ENCODE measurements around the gene TTLL4.

TTLL4 gene

GRCh38 chr2:218776488-218776887 is 65.9 kb downstream of the TTLL4 start:
- Histone ChIP-seq H3K4me3 (ENCODE audit: low read length, poor library complexity, severe bottlenecking) (no peak overlapping the region), H3K79me2 (ENCODE audit: insufficient read depth, low read length) (no peaks in the 10 kb centered on the region), H3K9me2 (replicated peaks; ENCODE audit: low read depth, low read length) (no peaks in the 10 kb centered on the region), H3K4me1 (ENCODE audit: insufficient read depth, low read length, poor library complexity, severe bottlenecking) (no peaks in the 10 kb centered on the region), H3K36me3 (ENCODE audit: insufficient read depth, low read length) (no peaks in the 10 kb centered on the region), H3K4me2 (ENCODE audit: low read depth, low read length, poor library complexity, severe bottlenecking) (no peak overlapping the region), H3K27me3 (ENCODE audit: insufficient read depth, low read length, poor library complexity, severe bottlenecking) (no peaks in the 10 kb centered on the region), H3K9ac (ENCODE audit: low read depth, low read length, poor library complexity, severe bottlenecking) (no peak overlapping the region), H2AFZ (ENCODE audit: low read length) (no peak overlapping the region), H3K9me3 (ENCODE audit: insufficient read depth, low read depth, low read length) (no peaks in the 10 kb centered on the region), H3F3A (ENCODE audit: low read depth) (no peaks in the 10 kb centered on the region), H4K20me1 (ENCODE audit: insufficient read depth, low read length, poor library complexity, severe bottlenecking) (no peaks in the 10 kb centered on the region)
- TF ChIP-seq CTCF (conservative IDR thresholded peaks at IDR 0.05; ENCODE audit: low read length): no peak
- TF ChIP-seq EZH2phosphoT487 (IDR thresholded peaks at IDR 0.05; ENCODE audit: borderline replicate concordance): no peak

- Histone ChIP-seq H2AFZ (ENCODE audit: low read length) (no peak overlapping the region), H3K4me1 (ENCODE audit: insufficient read depth, low read length, poor library complexity, severe bottlenecking) (no peaks in the 10 kb centered on the region), H3K9me2 (replicated peaks; ENCODE audit: low read depth, low read length) (no peaks in the 10 kb centered on the region), H3K4me2 (ENCODE audit: low read depth, low read length, poor library complexity, severe bottlenecking) (no peak overlapping the region), H3K27me3 (ENCODE audit: insufficient read depth, low read length, poor library complexity, severe bottlenecking) (no peaks in the 10 kb centered on the region), H3K79me2 (ENCODE audit: insufficient read depth, low read length) (no peaks in the 10 kb centered on the region), H4K20me1 (ENCODE audit: insufficient read depth, low read length, poor library complexity, severe bottlenecking) (no peaks in the 10 kb centered on the region), H3K9me3 (ENCODE audit: insufficient read depth, low read depth, low read length) (no peaks in the 10 kb centered on the region), H3F3A (ENCODE audit: low read depth) (no peaks in the 10 kb centered on the region), H3K9ac (ENCODE audit: low read depth, low read length, poor library complexity, severe bottlenecking) (no peak overlapping the region), H3K4me3 (ENCODE audit: low read length, poor library complexity, severe bottlenecking) (no peak overlapping the region), H3K36me3 (ENCODE audit: insufficient read depth, low read length) (no peaks in the 10 kb centered on the region)
- TF ChIP-seq EZH2phosphoT487 (IDR thresholded peaks at IDR 0.05; ENCODE audit: borderline replicate concordance): no peak
- no peak for TF ChIP-seq CTCF (conservative IDR thresholded peaks at IDR 0.05; ENCODE audit: low read length)
These were observed 66.8 kb downstream of the TTLL4 start for GRCh38 chr2:218777276-218777990.

GRCh38 chr2:218780046-218780445 is 69.4 kb downstream of the TTLL4 start:
- no peak overlapping the region for H3K4me3 ChIP-seq (ENCODE audit: low read length, poor library complexity, severe bottlenecking)
- H3K9me2 ChIP-seq (replicated peaks; ENCODE audit: low read depth, low read length): no peaks in the 10 kb centered on the region
- TF ChIP-seq CTCF (conservative IDR thresholded peaks at IDR 0.05; ENCODE audit: low read length) (no peak), EZH2phosphoT487 (IDR thresholded peaks at IDR 0.05; ENCODE audit: borderline replicate concordance) (no peak)
- H3K4me2 ChIP-seq (ENCODE audit: low read depth, low read length, poor library complexity, severe bottlenecking): no peak overlapping the region
- no peaks in the 10 kb centered on the region for H3K36me3 ChIP-seq (ENCODE audit: insufficient read depth, low read length)
- no peak overlapping the region for H3K9ac ChIP-seq (ENCODE audit: low read depth, low read length, poor library complexity, severe bottlenecking)
- H2AFZ ChIP-seq (ENCODE audit: low read length): no peak overlapping the region
- no peaks in the 10 kb centered on the region for H4K20me1 ChIP-seq (ENCODE audit: insufficient read depth, low read length, poor library complexity, severe bottlenecking)
- no peaks in the 10 kb centered on the region for H3K9me3 ChIP-seq (ENCODE audit: insufficient read depth, low read depth, low read length)
- no peaks in the 10 kb centered on the region for H3K79me2 ChIP-seq (ENCODE audit: insufficient read depth, low read length)
- H3K27me3 ChIP-seq (ENCODE audit: insufficient read depth, low read length, poor library complexity, severe bottlenecking): no peaks in the 10 kb centered on the region
- no peaks in the 10 kb centered on the region for H3K4me1 ChIP-seq (ENCODE audit: insufficient read depth, low read length, poor library complexity, severe bottlenecking)
- no peaks in the 10 kb centered on the region for H3F3A ChIP-seq (ENCODE audit: low read depth)

Measured in Loucy (cell line).